Stimulated activated naive CD8-positive, alpha-beta T cell treated with anti-CD3 and anti-CD28 coated beads, Interleukin-15, amount 100 ng/mL, for 72 hours (primary cell): Measurements from ENCODE around the gene MAN2A2.
"Not testable (repeated sequence)": the region's sequence is repeated elsewhere in the genome, so short reads cannot be mapped to it uniquely, and the experiment has no call there.

Source experiments
- ATAC-seq: fragments of 150-1000 bp; cut with Tn5 transposase; 2 replicates; pipeline ENCODE4 v1.10.0; 2021; ENCODE audit warnings: mild to moderate bottlenecking, moderate library complexity
- DNase-seq, 2 donors: peaks; one replicate each; pipeline ENCODE4 v3.0.0; 2021 to 2022
- H3K27ac Mint-ChIP-seq, 2 donors: one replicate each; pipeline ENCODE4 v1.8.0; 2022; ENCODE audit warnings: mild to moderate bottlenecking in 2 of 2, mixed read lengths in 2 of 2, moderate library complexity in 2 of 2
- H3K27me3 Mint-ChIP-seq: one replicate; pipeline ENCODE4 v1.8.0; 2022; ENCODE audit warnings: mixed read lengths
- H3K4me1 Mint-ChIP-seq: one replicate; pipeline ENCODE4 v1.8.0; 2022; ENCODE audit warnings: mild to moderate bottlenecking, mixed read lengths
- H3K4me3 Mint-ChIP-seq, 2 donors: one replicate each; pipeline ENCODE4 v1.8.0; 2022; ENCODE audit warnings: mild to moderate bottlenecking in 2 of 2, mixed read lengths in 2 of 2, moderate library complexity in 1 of 2
- H3K9me3 Mint-ChIP-seq, 2 donors: one replicate each; pipeline ENCODE4 v1.8.0; 2022; ENCODE audit warnings: mixed read lengths in 2 of 2

MAN2A2 gene

GRCh38 chr15:90904746-90905145 lies 1.6 kb downstream of the MAN2A2 start:
- no peak for DNase-seq
- no peaks in the 10 kb centered on the region for H3K27me3 Mint-ChIP-seq
- ATAC-seq, result no peak
- H3K4me3 Mint-ChIP-seq, result no peak overlapping the region
- H3K9me3 Mint-ChIP-seq, result no peaks in the 10 kb centered on the region
- H3K4me1 Mint-ChIP-seq, result peaks cover 35% of the 10 kb centered on the region
- no peak overlapping the region for H3K27ac Mint-ChIP-seq

- H3K4me3 Mint-ChIP-seq, result no peak overlapping the region
- no peaks in the 10 kb centered on the region for H3K9me3 Mint-ChIP-seq
- peak overlapping the region; percentile 52 to 71 for H3K27ac Mint-ChIP-seq
- no peaks in the 10 kb centered on the region for H3K27me3 Mint-ChIP-seq
- no peak for ATAC-seq
- H3K4me1 Mint-ChIP-seq, result peaks cover 35% of the 10 kb centered on the region
- no peak for DNase-seq
Observed at GRCh38 chr15:90905306-90906180, 2.4 kb downstream of the MAN2A2 start.

- DNase-seq (no peak), ATAC-seq (no peak)
- Mint-ChIP-seq H3K9me3 (no peaks in the 10 kb centered on the region), H3K27ac (peak overlapping the region in 1 of 2 donors; percentile 52), H3K4me3 (no peak overlapping the region), H3K27me3 (no peaks in the 10 kb centered on the region), H3K4me1 (peaks cover 31% of the 10 kb centered on the region)
Observed at GRCh38 chr15:90906181-90906849, 3.2 kb downstream of the MAN2A2 start.

- DNase-seq (no peak), ATAC-seq (no peak)
- H3K4me1 Mint-ChIP-seq, result peaks cover 24% of the 10 kb centered on the region
- H3K4me3 Mint-ChIP-seq, result no peak overlapping the region
- no peaks in the 10 kb centered on the region for H3K9me3 Mint-ChIP-seq
- H3K27me3 Mint-ChIP-seq, result no peaks in the 10 kb centered on the region
- H3K27ac Mint-ChIP-seq, result no peak overlapping the region
Observed at GRCh38 chr15:90907051-90907660, 4.1 kb downstream of the MAN2A2 start.

GRCh38 chr15:90907838-90908507 lies 4.9 kb downstream of the MAN2A2 start:
- Mint-ChIP-seq H3K27ac (no peak overlapping the region), H3K4me1 (peaks cover 24% of the 10 kb centered on the region), H3K27me3 (no peaks in the 10 kb centered on the region), H3K4me3 (no peak overlapping the region), H3K9me3 (no peaks in the 10 kb centered on the region)
- DNase-seq, result no peak
- ATAC-seq, result no peak

- H3K4me1 Mint-ChIP-seq, result peaks cover 13% of the 10 kb centered on the region
- not testable (repeated sequence) for ATAC-seq
- peak overlapping the region in 1 of 2 donors; percentile 67 for H3K27ac Mint-ChIP-seq
Observed at GRCh38 chr15:90909449-90909848, 6.3 kb downstream of the MAN2A2 start.

GRCh38 chr15:90909976-90910375 lies 6.9 kb downstream of the MAN2A2 start:
- no peaks in the 10 kb centered on the region for H3K9me3 Mint-ChIP-seq
- H3K27ac Mint-ChIP-seq, result peak overlapping the region in 1 of 2 donors; percentile 21
- ATAC-seq (no peak), DNase-seq (no peak)
- H3K4me1 Mint-ChIP-seq, result peaks cover 12% of the 10 kb centered on the region
- no peak overlapping the region for H3K4me3 Mint-ChIP-seq
- H3K27me3 Mint-ChIP-seq, result no peaks in the 10 kb centered on the region

More at GRCh38 chr15:90909449-90909848, 6.3 kb downstream of the MAN2A2 start:
- not testable (repeated sequence) for DNase-seq, H3K27me3 Mint-ChIP-seq, H3K4me3 Mint-ChIP-seq, H3K9me3 Mint-ChIP-seq

- Mint-ChIP-seq H3K4me1 (peaks cover 10% of the 10 kb centered on the region), H3K27ac (no peak overlapping the region), H3K27me3 (no peaks in the 10 kb centered on the region), H3K4me3 (no peak overlapping the region), H3K9me3 (no peaks in the 10 kb centered on the region)
- no peak for ATAC-seq
- DNase-seq, result no peak
Observed at GRCh38 chr15:90910441-90911301, 7.6 kb downstream of the MAN2A2 start.

GRCh38 chr15:90911302-90911623 lies 8.2 kb downstream of the MAN2A2 start:
- Mint-ChIP-seq H3K27ac (no peak overlapping the region), H3K27me3 (no peaks in the 10 kb centered on the region), H3K4me3 (no peak overlapping the region), H3K9me3 (no peaks in the 10 kb centered on the region), H3K4me1 (peaks cover 8% of the 10 kb centered on the region)
- ATAC-seq (no peak), DNase-seq (no peak)

GRCh38 chr15:90911906-90912769 lies 9.0 kb downstream of the MAN2A2 start:
- H3K9me3 Mint-ChIP-seq, result no peaks in the 10 kb centered on the region
- H3K4me1 Mint-ChIP-seq, result peaks cover 8% of the 10 kb centered on the region
- no peak for DNase-seq
- no peak overlapping the region for H3K4me3 Mint-ChIP-seq
- no peaks in the 10 kb centered on the region for H3K27me3 Mint-ChIP-seq
- ATAC-seq, result no peak
- H3K27ac Mint-ChIP-seq, result no peak overlapping the region

GRCh38 chr15:90912770-90913075 lies 9.6 kb downstream of the MAN2A2 start:
- H3K27ac Mint-ChIP-seq, result peak overlapping the region in 1 of 2 donors; percentile 85
- H3K4me1 Mint-ChIP-seq, result peaks cover 8% of the 10 kb centered on the region
- no peaks in the 10 kb centered on the region for H3K9me3 Mint-ChIP-seq
- no peak for DNase-seq
- no peak for ATAC-seq
- no peak overlapping the region for H3K4me3 Mint-ChIP-seq
- H3K27me3 Mint-ChIP-seq, result no peaks in the 10 kb centered on the region

GRCh38 chr15:90913398-90913944 lies 10.4 kb downstream of the MAN2A2 start:
- Mint-ChIP-seq H3K4me1 (peaks cover 8% of the 10 kb centered on the region), H3K4me3 (no peak overlapping the region), H3K27me3 (no peaks in the 10 kb centered on the region), H3K27ac (no peak overlapping the region), H3K9me3 (no peaks in the 10 kb centered on the region)
- DNase-seq, result no peak
- no peak for ATAC-seq

- ATAC-seq, result no peak
- Mint-ChIP-seq H3K27ac (no peak overlapping the region), H3K9me3 (no peaks in the 10 kb centered on the region), H3K4me1 (peaks cover 8% of the 10 kb centered on the region), H3K4me3 (no peak overlapping the region), H3K27me3 (no peaks in the 10 kb centered on the region)
- no peak for DNase-seq
Observed at GRCh38 chr15:90914305-90915080, 11.4 kb downstream of the MAN2A2 start.
